HL-60/S4 treated with phorbol 12-myristate 13-acetate at 8.2 ng/mL for 4 days and 3 days (cell line): ENCODE measurements around the gene NUBP2.

Source experiments
- in situ Hi-C: fragments of 300-500 bp; cut with MboI; formaldehyde crosslinking; loops from 2 replicates; pipeline ENCODE4 v1.15.0; 2022; ENCODE audit warnings: low sequenced_read_pairs

The NUBP2 gene

DNA sequence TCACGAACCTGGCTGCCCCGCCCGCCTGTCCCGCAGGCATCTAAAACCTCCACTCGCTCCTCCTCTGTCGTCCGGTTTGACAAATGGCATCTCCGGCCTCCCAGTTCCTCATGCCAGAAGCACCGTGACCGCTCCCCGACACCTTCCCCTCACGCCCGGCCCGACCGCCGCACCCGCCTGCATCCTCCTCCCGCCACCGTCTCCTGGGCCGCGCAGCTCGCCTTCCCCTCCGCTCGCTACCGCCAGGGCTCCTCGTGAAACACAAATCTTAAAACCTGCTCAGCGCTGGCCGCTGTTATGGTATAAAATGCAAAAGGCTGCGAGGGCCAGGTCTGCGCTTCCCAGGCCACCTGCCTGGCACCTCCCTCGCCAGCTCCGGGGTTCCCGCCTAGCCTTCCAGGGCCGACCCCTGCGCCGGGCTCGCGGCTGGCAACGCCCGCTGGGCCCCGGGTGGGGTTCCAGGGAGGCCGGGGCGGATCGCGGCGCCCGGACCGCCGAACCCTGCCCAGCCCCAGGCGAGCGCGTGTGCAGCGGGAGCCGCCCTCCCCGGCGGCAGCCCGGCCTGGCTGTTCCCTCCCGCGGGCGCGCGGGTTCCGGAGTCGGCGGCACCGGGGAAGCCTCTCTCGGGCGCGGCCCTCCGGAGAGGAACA is 877 bp upstream of the NUBP2 start:
- in situ Hi-C loops: no loop called here

DNA sequence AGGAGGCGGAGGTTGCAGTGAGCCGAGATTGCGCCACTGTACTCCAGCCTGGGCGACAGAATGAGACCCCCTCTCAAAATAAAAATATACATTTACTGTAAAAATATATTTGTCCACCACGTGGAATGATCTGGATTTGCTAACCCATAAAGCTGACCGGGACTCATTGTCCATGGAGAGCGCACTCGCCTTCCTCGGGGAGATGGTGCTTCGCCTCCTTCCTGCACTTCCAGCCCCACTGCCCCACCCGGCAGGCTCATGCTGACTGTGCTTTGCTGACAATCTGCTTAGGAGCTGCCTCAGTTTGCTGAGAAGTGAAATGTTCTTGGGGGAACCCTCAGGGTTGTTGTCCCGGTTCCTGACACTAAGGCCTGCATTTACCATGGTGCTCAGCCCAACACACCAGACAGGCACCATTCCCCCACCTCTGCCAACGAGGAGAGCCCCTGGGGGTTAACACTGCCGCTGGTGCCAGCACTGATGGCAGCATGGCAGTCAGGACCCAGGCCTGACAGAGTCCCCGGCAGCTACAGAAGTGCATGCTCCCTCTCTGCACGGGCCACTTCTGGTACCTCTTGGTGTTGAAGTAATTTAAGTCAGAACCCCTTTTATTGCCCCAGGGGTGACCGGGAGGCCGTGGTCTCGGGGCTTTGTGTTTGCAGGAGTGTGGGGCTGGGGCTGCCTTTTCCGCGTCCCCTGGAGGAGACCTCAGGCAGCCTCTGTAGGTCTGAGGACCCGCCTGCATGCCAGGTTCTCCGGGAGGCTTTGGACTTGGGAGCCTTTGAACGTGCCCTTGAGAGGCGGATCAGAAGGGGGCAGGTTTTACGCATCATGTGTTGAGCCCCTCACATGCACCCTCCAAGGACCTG is 2.5 kb downstream of the NUBP2 start:
- in situ Hi-C loops: no loop called here

DNA sequence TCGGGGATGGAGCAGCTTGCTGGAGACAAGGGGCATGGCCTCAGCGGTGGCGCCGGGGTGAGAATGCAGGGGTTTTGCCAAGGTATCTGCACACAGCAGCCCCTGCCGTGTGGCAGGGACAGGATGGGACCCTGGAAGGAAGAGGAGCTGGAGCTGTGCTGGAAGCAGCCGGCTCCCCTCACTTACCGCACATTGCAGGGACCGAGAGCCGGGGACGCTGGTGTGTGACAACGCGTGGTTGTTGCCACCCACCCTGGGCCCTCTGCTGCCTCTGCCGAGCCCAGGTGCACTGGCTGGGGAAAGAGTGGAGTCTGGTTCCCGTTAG is 3.0 kb downstream of the NUBP2 start:
- in situ Hi-C loops: no loop called here

DNA sequence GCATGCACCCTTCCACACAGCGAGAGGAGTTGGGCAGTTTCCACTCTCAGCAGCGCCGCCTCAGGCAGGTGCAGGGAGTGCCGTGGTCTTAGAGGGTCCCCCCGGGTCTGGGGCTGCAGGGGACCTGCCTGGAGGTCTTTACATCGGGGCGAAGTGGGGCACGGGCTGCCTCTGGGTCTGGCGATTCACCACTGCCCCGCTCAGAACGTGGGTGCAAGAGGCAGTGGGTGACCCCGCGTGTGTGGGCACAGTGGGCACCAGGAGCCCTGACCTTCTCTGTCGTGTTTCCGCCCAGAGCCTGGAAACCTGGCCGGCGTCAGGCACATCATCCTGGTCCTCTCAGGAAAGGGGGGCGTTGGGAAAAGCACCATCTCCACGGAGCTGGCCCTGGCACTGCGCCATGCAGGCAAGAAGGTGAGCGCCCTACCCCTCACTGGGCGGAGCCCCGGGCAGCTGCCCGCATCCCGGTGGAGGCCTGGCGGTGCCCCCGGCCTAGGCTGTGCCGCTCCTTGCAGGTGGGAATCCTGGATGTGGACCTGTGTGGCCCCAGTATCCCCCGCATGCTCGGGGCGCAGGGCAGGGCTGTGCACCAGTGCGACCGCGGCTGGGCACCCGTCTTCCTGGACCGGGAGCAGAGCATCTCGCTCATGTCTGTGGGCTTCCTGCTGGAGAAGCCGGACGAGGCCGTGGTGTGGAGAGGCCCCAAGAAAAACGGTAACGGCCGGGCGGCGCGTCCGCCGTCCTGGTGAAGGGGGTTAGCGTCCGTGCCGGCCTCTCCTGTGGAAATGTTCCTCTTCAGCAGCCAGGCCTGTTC is 3.7 kb downstream of the NUBP2 start:
- in situ Hi-C loops: no loop called here

DNA sequence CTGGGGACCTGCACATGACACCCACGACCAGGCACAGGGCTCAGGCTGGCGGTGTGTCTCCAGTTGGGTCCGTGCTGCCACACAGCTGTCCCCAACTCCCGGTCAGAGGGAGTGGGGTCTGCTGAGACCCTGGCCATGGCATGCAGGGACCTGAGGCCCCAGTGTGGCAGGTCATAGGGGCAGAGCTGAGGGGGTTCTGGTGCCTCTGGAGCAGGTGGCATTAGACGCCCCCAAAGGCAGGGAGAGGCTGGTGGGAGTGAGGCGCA is 4.2 kb downstream of the NUBP2 start:
- in situ Hi-C loops: no loop called here

DNA sequence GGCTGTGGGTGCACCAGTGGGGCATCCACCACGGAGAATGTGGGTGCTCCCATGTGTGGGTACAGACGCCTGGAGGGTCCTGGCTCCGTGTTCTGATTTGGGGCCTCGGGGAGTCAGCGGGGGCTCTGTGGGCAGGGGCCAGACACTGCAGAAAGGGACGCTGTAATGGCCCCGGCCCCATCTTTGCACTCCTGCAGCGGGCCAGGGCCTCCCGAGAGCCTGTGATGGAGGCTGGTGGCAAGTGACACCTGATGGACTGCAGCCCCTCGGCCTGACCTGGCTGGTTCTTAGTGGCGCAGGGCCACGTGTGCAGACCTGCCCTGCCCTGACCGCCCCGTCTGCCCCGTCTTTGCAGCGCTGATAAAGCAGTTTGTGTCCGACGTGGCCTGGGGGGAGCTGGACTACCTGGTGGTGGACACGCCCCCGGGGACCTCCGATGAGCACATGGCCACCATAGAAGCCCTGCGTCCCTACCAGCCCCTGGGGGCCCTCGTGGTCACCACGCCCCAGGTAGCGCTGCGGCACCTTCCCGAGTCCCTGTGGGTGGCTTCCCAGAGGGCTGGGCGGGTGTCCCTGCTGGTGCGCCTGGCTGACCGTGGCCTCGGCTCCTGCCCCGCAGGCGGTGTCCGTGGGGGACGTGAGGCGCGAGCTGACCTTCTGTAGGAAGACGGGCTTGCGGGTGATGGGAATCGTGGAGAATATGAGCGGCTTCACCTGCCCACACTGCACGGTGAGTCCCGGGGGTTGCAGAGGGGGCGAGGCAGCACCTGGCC is 4.7 kb downstream of the NUBP2 start:
- in situ Hi-C loops: no loop called here

DNA sequence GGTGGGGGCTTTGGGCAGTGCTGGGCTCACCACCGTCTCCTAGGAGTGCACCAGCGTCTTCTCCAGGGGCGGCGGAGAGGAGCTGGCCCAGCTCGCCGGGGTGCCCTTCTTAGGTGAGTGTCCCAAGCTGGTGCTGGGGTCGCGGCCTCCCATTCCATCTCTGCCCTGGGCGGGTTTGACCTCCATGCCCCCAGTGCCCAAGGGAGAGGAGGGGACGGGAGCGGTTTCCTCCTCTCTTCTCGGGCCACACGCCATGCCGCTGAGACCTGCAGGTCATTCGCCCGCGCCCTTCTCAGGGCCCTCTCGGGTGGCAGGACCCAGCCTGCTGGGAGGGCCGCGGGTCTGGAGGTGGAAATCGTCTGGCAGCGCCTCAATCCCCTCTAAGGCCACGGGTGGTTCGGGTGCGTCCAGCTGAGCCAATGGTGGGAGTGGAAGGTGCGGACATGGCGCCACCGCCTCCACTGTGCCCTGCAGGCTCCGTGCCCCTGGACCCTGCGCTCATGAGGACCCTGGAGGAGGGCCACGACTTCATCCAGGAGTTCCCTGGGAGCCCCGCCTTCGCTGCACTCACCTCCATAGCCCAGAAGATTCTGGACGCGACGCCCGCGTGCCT is 5.4 kb downstream of the NUBP2 start:
- in situ Hi-C loops: no loop called here

DNA sequence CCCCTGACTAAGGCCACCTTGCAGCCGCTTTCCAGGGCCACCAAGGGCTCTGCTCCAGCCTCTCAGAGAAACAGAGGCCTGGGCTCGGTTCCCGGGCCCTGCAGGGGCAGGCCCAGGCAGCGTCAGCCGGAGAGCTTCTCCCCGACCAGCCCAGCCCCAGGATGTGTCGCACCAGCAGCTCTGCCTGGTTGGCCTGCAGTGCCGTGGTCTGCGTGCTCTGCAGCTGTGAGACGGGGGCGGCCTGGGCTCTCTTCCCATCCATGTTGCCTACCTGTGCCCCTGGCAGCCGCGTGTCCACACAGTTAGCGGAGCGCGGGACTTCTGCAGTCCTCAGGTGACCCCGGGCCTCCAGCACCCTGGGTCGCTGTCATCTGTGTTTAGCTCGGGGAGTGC is 5.9 kb downstream of the NUBP2 start:
- in situ Hi-C loops: no loop called here

DNA sequence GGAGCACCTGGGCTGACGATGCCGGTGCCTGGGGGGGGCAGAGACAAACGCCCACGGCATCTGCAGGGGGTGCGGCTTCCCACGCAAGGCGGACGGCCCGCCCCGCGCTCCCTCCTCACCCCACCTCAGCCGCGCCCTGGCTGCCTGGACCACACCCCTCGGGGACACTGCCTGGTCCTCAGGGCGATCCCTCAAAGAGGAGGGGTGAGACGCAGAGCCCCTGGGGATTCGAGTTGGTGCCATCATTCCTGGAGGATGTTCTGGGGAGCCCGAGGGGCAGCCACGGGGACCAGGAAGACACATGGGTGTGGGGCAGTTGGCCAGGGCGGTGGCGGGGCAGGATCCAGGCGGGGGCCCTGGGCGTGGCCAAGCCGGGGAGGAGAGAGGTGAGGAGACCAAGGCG is 6.9 kb downstream of the NUBP2 start:
- in situ Hi-C loops: no loop called here

DNA sequence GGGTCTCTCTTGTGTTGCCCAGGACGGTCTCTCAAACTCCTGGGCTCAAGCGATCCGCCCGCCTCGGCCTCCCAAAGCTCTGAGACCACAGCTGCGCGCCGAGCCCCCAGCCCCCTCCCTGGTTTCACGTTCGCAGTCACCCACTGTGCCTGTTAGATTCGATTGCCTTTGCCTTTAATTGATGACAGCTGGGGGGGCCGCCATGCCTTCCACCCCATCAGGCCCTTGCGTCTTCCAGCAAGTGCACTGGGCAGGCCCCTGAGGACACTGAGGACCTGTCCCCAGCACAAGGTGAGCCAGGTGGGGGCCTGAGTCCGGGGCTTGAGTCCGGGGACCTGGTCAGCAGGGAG is 7.5 kb downstream of the NUBP2 start:
- in situ Hi-C loops: no loop called here

DNA sequence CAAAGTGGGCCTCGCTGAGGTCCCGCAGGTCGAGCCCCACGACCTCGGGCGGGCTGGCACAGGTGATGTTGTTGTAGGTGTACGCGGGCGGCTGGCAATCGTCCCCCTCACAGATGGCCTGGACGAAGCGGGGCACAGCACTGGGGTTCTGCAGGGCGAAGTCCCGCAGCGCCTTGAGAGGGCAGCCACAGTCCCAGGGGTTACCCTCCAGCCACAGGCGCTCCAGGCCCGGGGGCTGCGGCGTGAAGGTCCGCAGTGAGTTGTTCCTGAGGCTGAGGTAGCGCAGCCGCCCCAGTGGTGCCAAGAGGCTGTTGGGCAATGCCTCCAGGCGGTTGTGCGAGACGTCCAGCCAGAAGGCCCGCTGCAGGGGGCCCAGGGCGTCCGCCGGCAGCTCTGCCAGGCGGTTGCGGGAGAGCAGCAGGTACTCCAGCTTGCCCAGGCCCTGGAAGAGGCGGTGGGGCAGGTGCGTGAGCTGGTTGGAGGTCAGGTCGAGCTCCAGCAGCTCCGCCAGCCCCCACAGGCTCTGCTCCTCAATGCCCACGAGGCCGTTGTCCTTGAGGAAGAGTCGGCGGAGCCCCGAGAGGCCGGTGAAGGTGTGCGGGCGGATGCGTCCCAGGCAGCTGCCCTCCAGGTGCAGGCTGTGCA is 8.0 kb downstream of the NUBP2 start:
- in situ Hi-C loops: no loop called here

DNA sequence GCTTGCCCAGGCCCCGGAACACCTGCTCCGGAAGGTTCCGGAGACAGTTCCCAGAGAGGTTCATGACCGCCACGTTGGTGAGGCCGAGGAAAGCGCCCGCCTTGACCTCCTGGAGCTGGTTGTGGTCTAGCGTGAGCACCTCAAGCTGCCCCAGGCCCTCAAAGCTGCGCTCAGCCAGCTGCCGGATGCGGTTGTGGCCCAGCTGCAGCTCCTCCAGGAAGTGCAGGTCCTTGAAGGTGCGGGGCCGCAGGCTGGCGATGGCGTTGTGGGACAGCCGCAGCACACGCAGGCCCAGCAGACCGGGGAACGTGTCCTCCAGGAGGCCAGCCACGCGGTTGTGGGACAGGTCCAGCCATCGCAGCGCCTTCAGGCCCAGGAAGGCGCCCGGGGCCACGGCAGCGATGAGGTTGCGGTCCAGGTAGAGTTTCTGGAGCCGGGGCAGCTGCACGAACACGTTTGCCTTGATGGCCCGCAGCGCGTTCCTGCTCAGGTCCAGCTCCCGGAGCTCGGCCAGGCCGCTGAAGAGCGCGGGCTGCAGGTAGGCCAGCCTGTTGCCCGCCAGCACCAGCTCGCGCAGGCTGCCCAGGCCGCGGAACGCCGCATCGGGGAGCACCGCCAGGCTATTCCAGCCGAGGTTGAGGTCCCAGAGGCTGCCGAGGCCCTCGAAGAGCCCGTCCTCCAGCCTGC is 8.6 kb downstream of the NUBP2 start:
- in situ Hi-C loops: no loop called here

DNA sequence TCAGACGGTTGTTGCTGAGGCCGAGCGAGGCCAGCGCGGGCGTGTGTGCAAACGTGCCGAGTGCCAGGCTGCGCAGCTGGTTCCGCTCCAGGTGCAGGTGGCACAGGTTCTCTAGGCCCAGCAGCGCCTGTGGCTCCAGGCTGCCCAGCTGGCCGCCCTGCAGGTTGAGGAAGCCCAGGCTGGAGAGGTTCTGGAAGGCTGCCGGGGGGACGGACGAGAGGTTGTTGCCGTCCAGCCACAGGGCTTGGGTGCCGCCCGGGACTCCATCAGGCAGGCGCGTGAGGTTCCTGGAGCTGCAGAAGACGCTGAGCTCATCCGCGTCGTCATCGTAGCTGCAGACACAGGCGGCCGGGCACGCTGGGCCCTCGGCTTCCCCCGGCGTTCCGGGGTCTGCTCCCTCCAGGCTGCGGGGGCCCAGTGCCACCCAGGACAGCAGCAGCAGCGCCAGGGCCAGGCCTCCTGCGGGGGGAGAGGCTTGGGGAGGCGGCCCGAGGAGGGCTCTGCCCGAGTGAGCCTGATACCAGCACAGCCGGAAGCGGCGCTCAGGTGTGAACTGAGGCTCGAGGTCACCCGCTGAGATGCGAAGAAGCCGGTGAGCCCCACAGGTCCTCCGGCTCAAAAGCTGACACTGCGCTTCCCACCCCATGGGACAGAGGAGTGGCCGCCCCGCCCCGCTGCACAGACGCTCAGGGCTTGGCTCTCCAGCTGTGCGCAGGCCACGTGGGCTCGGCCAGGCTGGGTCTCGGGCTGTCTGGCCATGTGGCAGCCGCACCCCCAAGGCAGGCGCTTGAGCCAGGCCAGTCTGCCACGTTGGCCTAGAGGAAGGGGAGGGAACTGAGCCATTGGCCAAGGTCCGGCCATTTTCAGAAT is 9.4 kb downstream of the NUBP2 start:
- in situ Hi-C loops: no loop called here

DNA sequence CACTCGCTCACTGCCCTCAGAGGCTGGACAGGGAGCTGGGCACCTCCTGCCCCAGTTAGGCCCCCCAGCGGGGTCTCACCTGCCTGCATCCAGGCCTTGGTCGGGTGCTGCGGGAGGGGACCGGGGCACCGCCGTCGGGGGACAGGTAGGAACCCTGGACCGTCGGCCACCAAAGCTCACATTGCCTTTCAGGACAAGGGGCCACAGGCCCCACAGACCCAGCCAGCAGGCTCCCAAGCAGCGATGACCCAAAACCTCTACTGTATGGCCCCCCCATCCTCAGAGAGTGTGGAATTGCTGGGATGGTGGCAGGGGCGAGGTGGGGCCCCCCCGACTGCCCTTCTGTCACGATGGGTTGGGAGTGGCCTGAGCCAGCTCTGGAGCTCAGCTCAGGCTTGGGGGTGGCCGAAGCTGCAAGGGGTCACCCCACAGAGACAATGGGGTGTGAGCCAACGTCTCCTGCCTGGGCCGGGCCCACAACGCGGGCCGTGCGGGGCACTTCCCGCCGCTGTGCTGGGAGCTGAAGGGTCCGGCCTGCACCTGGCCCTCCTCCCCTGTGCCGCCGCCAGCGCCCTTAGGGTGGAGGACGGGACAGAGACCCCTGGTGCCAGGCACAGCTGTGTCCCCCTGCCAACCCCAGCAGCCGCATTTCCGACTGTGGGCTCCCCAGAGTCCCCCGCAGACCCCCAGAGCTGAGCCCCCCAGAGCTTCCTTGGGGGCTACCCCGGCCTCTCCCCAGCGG is 10.2 kb downstream of the NUBP2 start:
- in situ Hi-C loops: no loop called here

DNA sequence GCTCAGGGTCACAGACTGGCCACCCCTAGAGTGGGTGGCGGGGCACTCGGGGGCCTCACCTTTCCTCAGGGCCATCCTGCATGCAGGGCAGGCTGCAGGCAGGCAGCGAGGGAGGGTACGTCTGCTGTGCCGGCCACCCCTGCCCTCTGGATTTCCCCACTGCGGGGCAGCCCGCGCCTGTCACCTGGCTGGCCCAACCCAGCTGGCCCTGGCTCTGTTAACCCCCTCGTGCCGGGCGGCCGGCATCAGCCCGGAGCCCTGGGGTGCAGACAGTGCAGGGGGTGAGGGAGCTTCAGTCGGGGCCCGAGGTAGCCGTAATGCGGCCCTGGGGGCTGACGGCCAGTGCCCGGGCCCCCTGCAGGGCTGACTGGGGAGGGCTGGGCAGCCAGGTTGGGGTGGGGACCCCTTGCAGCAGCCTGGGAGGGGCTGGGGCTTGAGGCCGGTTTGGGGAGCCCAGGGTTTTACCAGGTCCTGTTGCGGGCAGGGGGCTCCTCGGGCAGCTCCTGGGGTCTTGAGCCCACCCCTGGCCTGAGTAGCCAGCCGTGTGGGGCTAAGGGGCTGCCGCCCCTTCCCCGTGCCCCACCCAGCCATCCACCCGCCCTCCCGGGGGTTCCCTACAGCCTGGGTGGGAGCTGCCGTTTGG is 10.9 kb downstream of the NUBP2 start, which contains the start of gene IGFALS:
Gene IGFALS (minus strand): TSS at position 128 of the 643 bp plus-strand sequence. CDS start 53 bp downstream, at position 75.
- in situ Hi-C loops: no loop called here

DNA sequence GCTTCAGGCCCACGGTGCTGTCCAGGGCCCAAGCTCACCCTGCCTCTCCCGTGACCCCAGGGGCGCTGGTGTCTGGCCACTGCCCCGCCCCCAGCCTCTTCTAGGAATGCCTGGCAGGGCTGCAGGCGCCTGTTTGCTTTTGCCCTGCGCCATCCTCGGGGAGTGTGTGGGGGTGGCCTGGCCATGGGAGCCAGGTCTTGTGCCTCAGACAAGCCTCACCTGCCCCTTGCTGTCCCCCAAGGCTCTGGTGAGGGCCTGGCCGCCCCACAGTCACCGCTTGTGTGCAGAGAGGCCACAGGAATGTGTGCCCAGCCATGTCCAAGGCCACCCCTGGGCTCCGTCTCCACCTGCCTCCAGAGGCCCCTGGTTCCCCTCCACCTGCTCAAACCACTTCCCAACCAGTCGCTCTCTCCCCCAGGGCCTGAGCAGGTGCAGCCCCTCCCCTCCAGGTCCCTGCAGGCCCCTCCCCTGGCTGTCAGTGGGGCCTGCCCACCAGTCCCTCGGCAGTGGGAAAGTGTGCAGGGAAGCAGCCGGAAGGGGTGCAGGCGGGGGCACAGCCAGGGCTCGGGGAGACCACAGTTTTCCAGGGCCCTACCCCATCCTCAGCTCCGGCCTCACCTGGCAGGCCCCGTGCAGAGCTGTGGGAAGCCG is 11.6 kb downstream of the NUBP2 start:
- in situ Hi-C loops: no loop called here
